Measurements from ENCODE around the gene HMCN1. TPM values are rescaled to one million over a fixed set of nuclear protein-coding genes. Genes with fewer than 3 reads are reported as not detected.

HMCN1 gene
- total RNA-seq, 2 donors from 2014 or later: 6.5 to 7.4 TPM

- Histone ChIP-seq H3K9ac (ENCODE audit: extremely low read depth, low read length, poor library complexity, severe bottlenecking) (no peak overlapping the region), H3K4me1 (ENCODE audit: control insufficient read depth, insufficient read depth, low read length) (no peaks in the 10 kb centered on the region), H3K4me3 (ENCODE audit: low read length) (no peak overlapping the region), H3K27me3 (ENCODE audit: control insufficient read depth, insufficient read depth, low read length, poor library complexity, severe bottlenecking) (no peaks in the 10 kb centered on the region), H3K27ac (ENCODE audit: low read depth, low read length) (no peak overlapping the region), H3K9me3 (ENCODE audit: control insufficient read depth, low read length) (peaks cover 4% of the 10 kb centered on the region), H3K36me3 (ENCODE audit: control insufficient read depth, insufficient read depth, low read length) (no peaks in the 10 kb centered on the region)
- peaks cover 12% of the 10 kb centered on the region for H3K9me3 Mint-ChIP-seq
- no peak for TF ChIP-seq CTCF (conservative IDR thresholded peaks at IDR 0.05)
- peaks cover 4% of the 10 kb centered on the region for H3K4me1 Mint-ChIP-seq
- WGBS, 2 experiments (ENCODE audit: insufficient coverage in 1 of 2, insufficient read length in 1 of 2): 95 to 100% methylated on average over 1 of the region's 1 CpG
- peaks cover 10% of the 10 kb centered on the region for H3K36me3 Mint-ChIP-seq (ENCODE audit: low read depth)
- no peak overlapping the region for H3K27ac Mint-ChIP-seq
- no peaks in the 10 kb centered on the region for H3K27me3 Mint-ChIP-seq (ENCODE audit: insufficient read depth)
- DNase-seq: no peak
- no peak overlapping the region for H3K4me3 Mint-ChIP-seq
Observed at GRCh38 chr1:185936641-185937040, 202.4 kb downstream of the HMCN1 start.

GRCh38 chr1:185938396-185938795, 204.2 kb downstream of the HMCN1 start:
- no peak overlapping the region for H3K27ac ChIP-seq (ENCODE audit: low read depth, low read length)
- H3K4me1 ChIP-seq (ENCODE audit: control insufficient read depth, insufficient read depth, low read length): no peaks in the 10 kb centered on the region

GRCh38 chr1:185939142-185939541, 205.0 kb downstream of the HMCN1 start:
- H3K4me1 ChIP-seq (ENCODE audit: control insufficient read depth, insufficient read depth, low read length): no peaks in the 10 kb centered on the region
- H3K9me3 ChIP-seq (ENCODE audit: control insufficient read depth, low read length): peaks cover 4% of the 10 kb centered on the region
- Mint-ChIP-seq H3K27me3 (ENCODE audit: insufficient read depth) (no peaks in the 10 kb centered on the region), H3K36me3 (ENCODE audit: low read depth) (peaks cover 10% of the 10 kb centered on the region), H3K4me3 (no peak overlapping the region), H3K4me1 (peaks cover 14% of the 10 kb centered on the region), H3K27ac (no peak overlapping the region), H3K9me3 (peaks cover 12% of the 10 kb centered on the region)
- H3K27me3 ChIP-seq (ENCODE audit: control insufficient read depth, insufficient read depth, low read length, poor library complexity, severe bottlenecking): no peaks in the 10 kb centered on the region
- H3K36me3 ChIP-seq (ENCODE audit: control insufficient read depth, insufficient read depth, low read length): no peaks in the 10 kb centered on the region
- H3K4me3 ChIP-seq (ENCODE audit: low read length): no peak overlapping the region
- TF ChIP-seq CTCF (conservative IDR thresholded peaks at IDR 0.05): no peak
- WGBS, 2 experiments (ENCODE audit: insufficient coverage in 1 of 2, insufficient read length in 1 of 2): 50 to 56% methylated on average over 3 of the region's 3 CpGs
- no peak for DNase-seq
- H3K9ac ChIP-seq (ENCODE audit: extremely low read depth, low read length, poor library complexity, severe bottlenecking): no peak overlapping the region
- H3K27ac ChIP-seq (ENCODE audit: low read depth, low read length): no peak overlapping the region

More at GRCh38 chr1:185938396-185938795, 204.2 kb downstream of the HMCN1 start:
- Histone ChIP-seq H3K27me3 (ENCODE audit: control insufficient read depth, insufficient read depth, low read length, poor library complexity, severe bottlenecking) (no peaks in the 10 kb centered on the region), H3K9ac (ENCODE audit: extremely low read depth, low read length, poor library complexity, severe bottlenecking) (no peak overlapping the region), H3K4me3 (ENCODE audit: low read length) (no peak overlapping the region), H3K36me3 (ENCODE audit: control insufficient read depth, insufficient read depth, low read length) (no peaks in the 10 kb centered on the region), H3K9me3 (ENCODE audit: control insufficient read depth, low read length) (peaks cover 4% of the 10 kb centered on the region)
- Mint-ChIP-seq H3K4me3 (no peak overlapping the region), H3K27me3 (ENCODE audit: insufficient read depth) (no peaks in the 10 kb centered on the region), H3K36me3 (ENCODE audit: low read depth) (peaks cover 10% of the 10 kb centered on the region), H3K4me1 (peaks cover 6% of the 10 kb centered on the region), H3K27ac (no peak overlapping the region), H3K9me3 (peaks cover 12% of the 10 kb centered on the region)
- WGBS, 2 experiments (ENCODE audit: insufficient coverage in 1 of 2, insufficient read length in 1 of 2): 81 to 87% methylated on average over 2 of the region's 2 CpGs
- no peak for DNase-seq
- TF ChIP-seq CTCF (conservative IDR thresholded peaks at IDR 0.05): no peak

Measured in endodermal cell (in vitro differentiated cells).